GM19397 (cell line): Measurements from ENCODE around the gene WNT9A.

Experiments used
- ATAC-seq: cut with Tn5 transposase; IDR thresholded peaks from one replicate; pipeline ENCODE4 v1.9.1; 2021; ENCODE audit warnings: mild to moderate bottlenecking, moderate library complexity; ENCODE audit not compliant: unreplicated experiment

Gene WNT9A

GRCh38 chr1:227900571-227901051 lies 47.1 kb downstream of the WNT9A start:
- no peak for ATAC-seq

DNA sequence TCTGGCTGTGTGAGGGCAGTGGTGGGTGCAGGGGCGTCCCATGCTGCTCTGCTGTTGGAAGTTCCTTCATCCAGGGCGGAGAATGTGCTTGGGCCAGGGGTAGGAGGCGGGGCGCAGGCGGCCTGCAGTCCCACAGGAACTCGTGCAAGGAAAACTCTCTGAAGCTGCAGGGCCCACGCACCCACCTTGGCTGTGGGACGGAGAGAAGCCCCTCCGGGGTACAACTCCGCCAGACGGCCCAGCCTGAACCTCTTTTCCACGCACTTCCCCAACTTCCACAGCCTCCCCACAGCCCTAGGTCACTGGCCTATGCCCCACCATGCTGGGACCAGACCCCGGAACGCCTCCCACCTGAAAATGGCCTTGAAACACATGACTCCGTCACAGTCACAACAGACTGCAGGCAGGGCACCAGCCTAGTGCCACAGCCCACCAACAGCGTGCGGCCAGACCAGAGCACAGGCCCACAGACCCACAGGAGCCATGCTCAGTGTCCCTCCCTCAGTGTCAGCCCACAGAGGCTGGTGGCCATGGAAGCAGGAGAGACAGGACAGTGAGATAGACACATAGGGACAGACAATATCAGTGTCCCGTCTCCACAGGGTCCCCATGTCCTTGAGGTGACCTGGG lies 47.8 kb downstream of the WNT9A start:
- no peak for ATAC-seq

DNA sequence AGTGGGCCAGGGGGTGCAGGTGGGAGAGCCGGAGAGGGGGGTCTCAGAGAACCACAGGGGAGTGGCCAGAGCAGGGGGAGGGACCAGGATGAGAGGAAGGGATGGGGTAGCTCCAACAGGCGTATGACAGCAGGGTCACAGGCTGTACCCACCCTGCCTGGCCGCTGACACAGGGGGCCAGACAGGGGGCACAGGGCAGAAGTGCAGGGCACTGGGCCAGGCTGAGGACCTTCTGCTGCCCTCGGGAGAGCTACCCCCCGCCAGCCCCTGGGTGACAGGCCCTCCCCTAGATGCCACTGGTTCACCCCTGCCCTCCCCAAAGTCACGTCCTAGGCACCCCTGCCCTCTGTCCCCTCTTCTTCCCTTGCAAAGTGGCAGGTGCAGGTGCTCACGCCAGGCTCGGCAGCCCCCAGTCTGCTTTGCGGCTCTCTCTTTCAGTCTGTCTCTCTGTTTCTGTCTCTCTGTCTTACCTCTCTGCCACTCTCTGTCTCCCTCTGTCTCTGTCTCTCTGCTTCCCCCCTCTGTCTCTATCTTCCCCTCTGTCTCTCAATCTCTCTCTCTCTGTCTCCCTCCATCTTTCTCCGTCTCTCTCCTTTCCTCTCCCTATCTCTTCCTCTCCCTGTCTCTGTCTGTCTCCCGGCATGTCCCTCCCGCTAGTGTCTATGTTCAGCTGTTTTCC lies 48.5 kb downstream of the WNT9A start:
- no peak for ATAC-seq

- ATAC-seq = no peak
Observed at GRCh38 chr1:227898502-227899140, 49.1 kb downstream of the WNT9A start.

DNA sequence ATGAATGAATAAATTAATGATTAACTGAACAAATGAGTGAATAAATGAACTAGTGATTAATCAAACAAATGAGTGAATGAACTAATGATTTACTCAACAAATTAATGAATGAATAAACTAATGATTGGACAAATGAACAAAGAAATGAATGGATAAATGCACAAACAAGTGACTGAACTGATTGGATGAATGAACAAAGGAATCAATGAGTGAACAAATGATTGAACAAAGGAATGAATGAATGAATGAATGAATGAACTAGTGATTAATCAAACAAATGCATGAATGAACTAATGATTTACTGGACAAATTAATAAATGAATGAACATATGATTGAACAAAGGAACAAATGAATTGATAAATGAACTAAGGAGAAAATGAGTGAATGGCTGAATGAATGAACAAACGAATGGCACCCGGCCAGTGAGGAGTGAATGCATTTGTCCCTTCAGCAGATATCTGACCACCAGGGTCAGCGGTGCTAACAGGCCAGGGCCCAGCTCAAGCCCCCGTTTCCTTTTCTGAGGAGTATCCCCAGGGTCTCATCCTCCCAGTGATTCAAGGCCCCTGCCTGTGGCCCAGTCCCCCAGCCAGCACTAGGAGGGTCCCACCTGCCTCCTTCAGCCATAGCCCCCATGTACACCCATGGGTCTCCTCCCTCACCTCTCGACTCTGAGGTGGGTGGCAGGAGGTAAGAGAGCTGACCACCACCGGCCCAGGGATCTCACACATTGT lies 49.9 kb downstream of the WNT9A start:
- ATAC-seq = no peak

DNA sequence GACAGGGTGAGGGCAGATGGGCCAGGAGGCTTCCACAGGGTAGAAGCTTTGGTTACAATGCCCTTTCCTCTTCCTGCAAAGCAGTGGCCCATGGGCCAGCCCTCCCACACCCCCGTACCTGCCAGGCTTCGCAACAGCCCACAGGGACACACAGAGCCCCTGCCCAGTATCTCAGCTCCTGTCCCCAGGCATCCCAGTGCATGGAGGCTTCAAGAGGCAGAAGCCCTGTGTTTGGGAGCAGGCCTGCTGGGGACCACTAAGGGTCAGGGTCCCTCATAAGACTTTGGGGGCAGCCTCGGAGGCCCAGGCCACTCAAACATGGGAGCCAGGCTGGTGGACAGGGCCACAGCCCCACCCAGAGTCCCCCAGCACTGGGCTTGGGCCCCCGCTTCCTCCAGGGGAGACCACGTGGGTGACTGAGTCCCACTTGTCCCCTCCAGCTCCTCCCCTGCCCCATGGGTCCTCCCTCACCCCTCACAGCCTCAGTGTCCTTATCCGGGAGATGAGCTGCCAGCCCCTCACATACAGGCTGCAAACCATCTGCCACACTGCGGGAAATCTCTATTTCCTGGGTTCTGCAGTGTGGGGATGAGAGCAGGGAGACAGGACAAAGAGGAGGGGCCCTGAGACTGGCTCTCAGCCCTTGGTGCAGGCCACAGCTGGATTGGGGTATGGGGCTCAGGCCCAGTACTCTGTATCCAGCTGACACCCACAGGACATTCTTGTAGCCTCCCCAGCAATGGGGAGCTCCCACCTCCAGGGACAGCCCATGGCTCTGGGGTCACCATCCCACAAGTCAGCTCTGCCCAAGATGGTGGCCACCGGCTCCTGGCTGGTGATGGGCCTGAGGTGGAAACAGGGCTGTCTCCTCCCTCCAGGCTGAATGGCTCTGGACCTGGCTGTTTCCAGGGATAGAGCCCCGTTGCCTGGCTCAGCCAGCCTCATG lies 50.7 kb downstream of the WNT9A start:
- no peak for ATAC-seq

GRCh38 chr1:227895828-227896685 lies 51.7 kb downstream of the WNT9A start:
- ATAC-seq = no peak

DNA sequence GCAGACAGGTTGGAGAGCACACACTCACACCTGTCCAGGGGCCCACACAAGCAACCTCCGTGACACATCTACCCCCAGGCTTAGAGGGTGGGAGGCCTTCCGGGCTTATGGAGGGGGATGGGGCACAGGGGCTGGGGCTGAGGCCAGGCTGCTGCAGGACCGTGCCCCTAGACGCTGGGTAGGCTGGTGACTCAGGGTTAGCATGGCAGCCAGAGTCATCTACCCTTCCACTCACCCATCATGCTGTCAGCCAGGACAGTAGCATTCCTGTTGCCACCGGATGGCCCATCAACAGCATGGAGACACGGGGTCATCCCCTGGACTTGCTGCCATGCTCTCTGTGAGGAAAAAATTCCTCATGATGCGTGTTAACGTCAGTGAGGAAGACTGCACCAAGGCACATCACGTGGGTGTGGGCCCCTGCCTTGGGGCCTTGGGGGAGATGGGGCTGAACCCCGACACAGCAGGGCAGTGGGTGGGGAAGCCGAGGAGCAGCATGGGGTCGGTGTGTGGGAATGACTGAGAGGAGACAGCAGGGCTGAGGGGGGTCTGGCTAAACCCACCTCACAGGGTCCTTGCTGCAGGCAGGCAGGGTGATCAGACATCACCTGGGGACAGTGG lies 52.8 kb downstream of the WNT9A start:
- ATAC-seq = no peak

DNA sequence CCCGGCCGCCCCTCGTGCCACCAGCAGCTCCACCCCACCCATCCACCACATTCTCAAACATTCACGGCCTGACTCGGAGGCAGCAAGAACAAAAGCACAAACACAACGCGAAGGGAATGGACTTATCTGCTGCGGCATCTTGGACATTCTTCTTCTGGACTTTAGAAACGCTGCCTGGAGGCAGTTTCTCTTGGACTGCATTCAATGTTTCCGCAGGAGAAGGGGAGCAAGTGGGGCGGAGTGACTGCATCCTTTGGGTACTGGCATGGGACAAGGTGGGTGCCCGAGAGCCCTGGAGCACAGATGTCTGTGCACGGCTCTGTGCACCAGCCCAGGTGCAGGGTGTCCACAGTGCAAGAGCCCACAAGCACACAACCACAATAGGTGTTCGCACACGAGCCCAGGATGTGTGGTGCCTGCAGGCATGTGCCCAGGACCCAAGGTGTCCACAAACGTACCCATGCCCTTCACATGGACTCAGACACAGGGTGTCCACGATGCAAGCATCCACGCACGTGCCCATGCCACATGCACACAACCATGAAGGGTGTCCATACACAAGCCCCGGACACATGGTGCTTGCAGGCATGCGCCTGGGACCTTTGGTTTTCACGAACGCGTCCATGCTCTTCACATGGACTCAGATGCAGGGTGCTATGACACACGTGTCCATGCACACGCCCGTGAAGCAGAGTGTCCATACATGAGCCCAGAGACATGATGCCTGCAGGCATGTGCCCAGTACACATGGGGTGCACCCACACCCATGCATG lies 53.6 kb downstream of the WNT9A start:
- ATAC-seq = no peak

GRCh38 chr1:227893300-227893948 lies 54.3 kb downstream of the WNT9A start:
- ATAC-seq = no peak

- no peak for ATAC-seq
Observed at GRCh38 chr1:227892489-227893299, 55.0 kb downstream of the WNT9A start.

DNA sequence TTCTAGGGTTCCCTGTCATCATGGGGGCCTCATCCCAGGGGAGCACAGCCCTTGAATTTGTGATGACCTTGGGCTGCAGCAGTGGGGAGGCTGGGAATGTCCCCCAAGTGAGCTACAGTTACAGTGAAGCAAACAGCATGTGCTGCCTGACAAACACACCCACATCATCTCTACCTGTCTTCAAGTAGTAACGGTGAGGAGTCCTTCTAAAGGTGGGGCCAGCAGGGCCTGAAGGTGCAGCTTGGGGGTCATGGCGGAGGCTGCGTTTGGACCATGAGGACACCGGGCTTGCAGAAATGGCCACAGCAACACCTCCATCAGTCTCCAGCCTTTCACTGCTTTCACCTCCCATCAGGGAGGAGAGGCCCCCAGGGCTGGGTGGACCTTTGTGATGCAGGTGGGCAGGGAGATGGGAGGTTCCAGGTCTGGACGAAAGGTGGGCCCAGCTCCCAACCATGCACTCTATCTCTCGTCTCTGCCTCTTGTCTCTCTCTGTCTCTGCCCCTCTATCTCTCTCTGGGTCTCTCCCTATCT lies 55.7 kb downstream of the WNT9A start:
- no peak for ATAC-seq

DNA sequence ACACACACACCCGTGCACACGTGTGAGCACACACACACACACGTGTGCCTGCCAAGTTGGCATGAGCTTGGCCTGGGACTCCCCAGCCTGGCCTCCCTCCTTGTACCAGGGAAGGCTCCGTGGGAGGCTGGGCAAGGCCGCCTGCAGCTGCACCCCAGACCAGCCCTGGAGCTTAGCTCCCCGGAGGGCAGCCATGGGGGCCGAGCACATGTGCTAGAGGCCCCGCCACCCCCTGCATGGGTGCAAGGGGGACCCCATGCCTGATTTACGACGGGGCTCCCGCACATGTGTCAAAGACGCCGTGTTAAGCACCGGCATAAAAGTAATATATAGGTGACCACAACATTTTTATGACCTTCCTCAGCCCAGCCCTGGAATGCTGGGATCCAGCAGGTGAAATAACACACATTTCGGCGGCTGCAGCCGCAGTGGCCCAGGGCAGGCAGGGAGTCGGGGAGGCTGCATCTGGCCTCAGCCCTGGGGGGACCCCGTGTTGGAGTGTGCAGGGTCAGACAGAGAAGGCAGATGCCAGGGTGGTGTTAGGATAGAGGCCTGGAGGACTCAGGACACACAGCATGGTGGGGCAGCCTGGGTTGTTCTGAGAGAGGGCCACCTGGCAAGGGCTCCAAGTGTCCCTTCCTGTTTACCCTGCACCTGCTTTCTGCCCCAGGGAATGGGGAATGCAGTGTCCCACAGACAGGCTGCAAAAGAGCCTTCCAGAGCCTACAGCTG lies 56.3 kb downstream of the WNT9A start:
- ATAC-seq = no peak

DNA sequence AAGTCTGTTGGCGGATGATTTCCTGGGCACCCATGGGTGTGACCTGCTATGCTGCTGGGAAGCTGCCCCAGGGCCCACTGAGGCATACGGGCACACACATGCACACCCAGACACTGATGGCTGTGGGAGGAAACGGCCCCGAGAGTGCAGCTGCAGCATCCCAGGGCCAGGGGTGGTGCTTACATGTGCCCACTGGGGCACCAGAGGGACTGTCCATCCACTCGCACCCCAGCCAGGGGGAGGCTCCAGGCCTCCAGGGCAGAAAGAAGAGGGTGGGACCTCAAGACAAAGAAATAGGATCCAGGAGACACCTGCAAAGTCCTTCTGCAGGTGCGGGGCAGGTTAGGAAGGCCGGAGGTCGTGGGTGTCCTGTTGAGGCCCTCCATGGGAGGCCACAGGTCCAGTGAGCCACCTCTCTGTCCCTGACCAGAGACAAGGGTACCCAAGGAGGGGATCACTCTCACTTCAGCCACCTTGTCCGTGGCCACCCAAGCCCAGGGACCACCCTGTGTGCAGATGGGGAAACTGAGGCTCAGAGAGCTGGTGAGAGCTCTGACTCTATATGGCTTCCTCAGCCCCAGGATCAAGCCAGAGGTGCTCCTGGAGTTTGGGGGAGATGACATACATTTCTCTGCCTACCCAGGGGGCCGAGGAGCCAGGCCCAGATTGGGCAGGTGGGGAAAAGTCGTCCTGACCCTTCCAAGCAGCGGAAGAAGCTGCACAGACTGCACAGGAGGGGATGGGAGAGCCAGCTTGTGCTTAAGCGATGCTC lies 57.1 kb downstream of the WNT9A start:
- ATAC-seq = no peak

DNA sequence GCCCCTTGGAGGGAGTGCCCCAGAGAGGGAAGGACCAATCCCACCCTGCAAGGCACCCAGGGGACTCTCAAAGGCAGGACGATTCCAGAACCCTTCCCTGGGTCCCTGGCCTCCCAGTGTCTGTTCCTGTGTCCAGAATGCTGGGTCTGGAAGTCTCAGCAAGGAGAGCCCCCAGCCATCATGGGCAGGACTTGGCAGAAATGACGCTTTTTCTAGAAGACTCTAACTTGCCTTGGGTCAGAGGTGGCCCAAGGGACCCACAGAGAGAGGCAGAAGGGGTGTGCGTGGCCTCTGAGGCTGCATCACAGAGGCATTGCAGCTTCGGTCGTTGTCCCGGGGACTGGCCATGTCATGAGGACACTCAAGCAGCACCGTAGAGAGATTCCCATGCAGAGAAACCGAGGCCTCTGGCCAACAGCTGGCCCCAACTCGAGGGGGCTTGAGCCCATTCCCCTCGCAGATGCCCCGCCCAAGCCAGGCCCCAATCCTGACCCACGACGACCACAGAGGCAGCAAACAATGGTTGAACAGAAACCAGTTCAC lies 57.8 kb downstream of the WNT9A start:
- no peak for ATAC-seq
